HepG2 (cell line): ENCODE results near the gene CAPN7. TPM values are rescaled to one million over a fixed set of nuclear protein-coding genes. Genes with fewer than 3 reads are reported as not detected.

ENCODE experiments used
- ATAC-seq: fragments of 200-7000 bp; cut with Tn5 transposase; 3 replicates; pipeline ENCODE4 v1.9.1; 2020; ENCODE audit warnings: mild to moderate bottlenecking, moderate library complexity
- BruUV-seq: library from RNA; stranded (reverse); fragments of 400-500 nt; replicated peaks from 2 replicates; lab custom pipeline; 2021; lab: Mats Ljungman, UMichigan
- CTCF ChIA-PET: fragments of 300-600 bp; formaldehyde crosslinking; extraction: SDS; loops from one replicate; lab custom pipeline; 2021; ENCODE audit warnings: low total read pairs, inconsistent platforms, low intra/inter-chr PET ratio; lab: Yijun Ruan, JAX
- POLR2A ChIA-PET: fragments of 350-600 bp; sonication (Branson Sonifier 250); formaldehyde crosslinking; loops from one replicate; lab custom pipeline; 2020; ENCODE audit warnings: antibody characterized with exemption, inconsistent platforms; lab: Yijun Ruan, JAX
- DNase-seq: peaks from one replicate; pipeline ENCODE4 v3.0.0-alpha.2; 2015; ENCODE audit warnings: low spot score
- FAIRE-seq: peaks from 3 replicates; lab custom pipeline; 2011; peaks lifted over from hg19 to GRCh38; lab: Jason Lieb, UNC
- H2AFZ ChIP-seq: one replicate; pipeline ENCODE4 v1.6.1; 2011; ENCODE audit warnings: low read length, inconsistent platforms
- H3K27ac ChIP-seq: fragments of 300-600 bp; 3 replicates; pipeline ENCODE4 v1.8.0; 2011; ENCODE audit warnings: mixed run types, mild to moderate bottlenecking, mixed read lengths, low read length, inconsistent platforms; ENCODE audit not compliant: insufficient read depth; ENCODE audit errors: extremely low read length
- H3K27me3 ChIP-seq, 2 experiments: fragments of 200-600 bp in 1 of 2; 2 replicates in 1 of 2; 3 replicates in 1 of 2; pipeline versions ENCODE4 v1.6.0 to v1.8.0; 2011; ENCODE audit warnings: low read length in 2 of 2, mild to moderate bottlenecking in 2 of 2, moderate library complexity in 2 of 2, inconsistent platforms in 1 of 2; ENCODE audit not compliant: insufficient read depth in 2 of 2, control insufficient read depth in 1 of 2
- H3K36me3 ChIP-seq, 2 experiments: fragments of 200-600 bp in 1 of 2; replicated peaks in 1 of 2; 2 replicates in 1 of 2; 3 replicates in 1 of 2; pipeline versions ENCODE4 v1.5.1 to v1.8.0; 2011; ENCODE audit warnings: low read length in 2 of 2, inconsistent platforms in 1 of 2; ENCODE audit not compliant: insufficient read depth in 2 of 2, control insufficient read depth in 1 of 2
- H3K4me1 ChIP-seq: 2 replicates; pipeline ENCODE4 v1.5.1; 2012; ENCODE audit warnings: low read length, inconsistent platforms; ENCODE audit not compliant: insufficient read depth
- H3K4me2 ChIP-seq: 2 replicates; pipeline ENCODE4 v1.6.0; 2011; ENCODE audit warnings: low read depth, low read length, inconsistent platforms
- H3K4me3 ChIP-seq, 3 experiments: fragments of 200-600 bp in 1 of 3; sonication (generic), shearing (Covaris generic) in 1 of 3; replicated peaks in 1 of 3; 2 replicates each; pipeline ENCODE4 v1.5.1; 2011 to 2016; ENCODE audit warnings: low read length in 3 of 3, inconsistent platforms in 2 of 3, low read depth in 2 of 3, mild to moderate bottlenecking in 2 of 3, control low read depth in 1 of 3, mixed read lengths in 1 of 3; ENCODE audit not compliant: insufficient read depth in 1 of 3
- H3K79me2 ChIP-seq: one replicate; pipeline ENCODE4 v1.6.1; 2011; ENCODE audit warnings: low read length, inconsistent platforms; ENCODE audit not compliant: insufficient read depth
- H3K9ac ChIP-seq: 2 replicates; pipeline ENCODE4 v1.6.0; 2011; ENCODE audit warnings: mild to moderate bottlenecking, low read depth, low read length, inconsistent platforms; ENCODE audit not compliant: insufficient read depth
- H3K9me3 ChIP-seq: 2 replicates; pipeline ENCODE4 v1.5.1; 2012; ENCODE audit warnings: mild to moderate bottlenecking, low read length
- H4K20me1 ChIP-seq: 2 replicates; pipeline ENCODE4 v1.6.0; 2011; ENCODE audit warnings: inconsistent platforms, mild to moderate bottlenecking, low read length, moderate library complexity; ENCODE audit not compliant: insufficient read depth
- CHD2 ChIP-seq: IDR thresholded peaks from 2 replicates; pipeline ENCODE4 v1.6.1; 2011; ENCODE audit warnings: low read depth, low read length, improper control_type of control experiment
- PTBP1 ChIP-seq: fragments of 200-400 bp; formaldehyde crosslinking; IDR thresholded peaks from 2 replicates; pipeline ENCODE4 v1.6.1; 2018; ENCODE audit warnings: low read length, low read depth; ENCODE audit not compliant: poor library complexity, severe bottlenecking
- RARA ChIP-seq: IDR thresholded peaks from 2 replicates; pipeline ENCODE4 v1.6.1; 2016; ENCODE audit warnings: missing genetic modification reagents, missing compliant biosample characterization
- REST ChIP-seq, 2 experiments: IDR thresholded peaks; 2 replicates each; pipeline ENCODE4 v1.6.1; 2011 to 2012; ENCODE audit warnings: low read length in 2 of 2, borderline replicate concordance in 1 of 2, low read depth in 1 of 2, mild to moderate bottlenecking in 1 of 2, moderate library complexity in 1 of 2
- ZFX ChIP-seq: sonication (generic); formaldehyde crosslinking; IDR thresholded peaks from 2 replicates; pipeline ENCODE4 v1.4.0; 2020; ENCODE audit warnings: mild to moderate bottlenecking, low read depth, missing genetic modification reagents, moderate library complexity
- ZNF180 ChIP-seq: sonication (generic); formaldehyde crosslinking; IDR thresholded peaks from 2 replicates; pipeline ENCODE4 v1.4.0; 2020; ENCODE audit warnings: low read depth, missing genetic modification reagents, borderline replicate concordance
- ZNF501 ChIP-seq: sonication (generic); formaldehyde crosslinking; IDR thresholded peaks from 2 replicates; pipeline ENCODE4 v1.5.1; 2020; ENCODE audit warnings: mild to moderate bottlenecking, moderate library complexity, missing genetic modification reagents
- ZNF609 ChIP-seq: sonication (generic); formaldehyde crosslinking; IDR thresholded peaks from 2 replicates; pipeline ENCODE4 v1.4.0; 2020; ENCODE audit warnings: mild to moderate bottlenecking, missing genetic modification reagents, borderline replicate concordance
- WGBS: methylation state at CpG from one replicate; pipeline ENCODE4 v1.1.6; 2017; ENCODE audit warnings: low lambda C conversion rate; 5-methylcytosine and 5-hydroxymethylcytosine counted together
- in situ Hi-C: cut with HindIII; loops from 2 replicates; pipeline ENCODE4 v1.10.0; 2017; ENCODE audit warnings: low pct_unique_long_range_greater_than_20kb; ENCODE audit not compliant: extremely low pct_ligation_motif_present
- intact Hi-C: fragments of 100-400 bp; cut with micrococcal nuclease; formaldehyde crosslinking; loops from one replicate; pipeline ENCODE4 v1.10.0; 2022; ENCODE audit not compliant: unreplicated experiment
- polyA plus RNA-seq, 8 experiments: library from polyadenylated mRNA; depleted of rRNA in 3 of 8; stranded (reverse) in 7 of 8; unstranded in 1 of 8; fragments of >200 nt; fragmentation: Illumina TruSeq in 4 of 8; extraction: Trizol in 4 of 8; gene quantifications; 2 replicates each; pipeline versions ENCODE4 v1.2.1 to v1.2.3, GENCODE V29; 2011 to 2016; ENCODE audit warnings: low read depth in 4 of 8, missing spikeins in 1 of 8, mixed read lengths in 1 of 8; ENCODE audit not compliant: insufficient read depth in 1 of 8
- total RNA-seq, 5 experiments: library from RNA; depleted of rRNA; stranded (reverse); fragments of >200 nt; fragmentation: Illumina TruSeq; extraction: Trizol; gene quantifications; 2 replicates each; pipeline ENCODE4 v1.2.3, GENCODE V29; 2016; ENCODE audit warnings: low read depth in 1 of 5

The CAPN7 gene
- total and polyA plus RNA-seq, 2 of the 13 experiments (the other 11 are each of a cell fraction or from before 2014, with no cell fraction given), result 16.7 to 36.8 TPM

- TF ChIP-seq PTBP1 (no peak), REST (IDR thresholded peaks at IDR 0.05; ENCODE audit: borderline replicate concordance in 1 of 2, low read depth in 1 of 2, low read length in 2 of 2) (no peak)
Measured at GRCh38 chr3:15292765-15293522, 86.9 kb downstream of the CAPN7 start (continued).

- no TSS peak for BruUV-seq
- POLR2A ChIA-PET, result no interaction called here
- Histone ChIP-seq H3K9me3 (no peaks in the 10 kb centered on the region), H3K4me1 (no peaks in the 10 kb centered on the region), H3K27ac (no peak overlapping the region), H3K4me2 (no peak overlapping the region), H3K36me3 (no peaks in the 10 kb centered on the region), H2AFZ (no peak overlapping the region), H3K4me3 (no peak overlapping the region), H4K20me1 (no peaks in the 10 kb centered on the region), H3K27me3 (no peaks in the 10 kb centered on the region; a peak in 1 of 5 replicates), H3K79me2 (no peaks in the 10 kb centered on the region), H3K9ac (no peak overlapping the region)
- no peak for DNase-seq
- CTCF ChIA-PET, result no interaction called here
- 73% methylated on average over 5 of the region's 5 CpGs for WGBS
- FAIRE-seq, result no peak
- intact Hi-C loops (no loop called here), in situ Hi-C loops (no loop called here)
- no peak for ATAC-seq
- no peak for TF ChIP-seq ZNF501 (CRISPR knock-in tag)
- TF ChIP-seq RARA (CRISPR knock-in tag), result no peak
- TF ChIP-seq ZFX (CRISPR knock-in tag), result no peak
- no peak for TF ChIP-seq ZNF180 (CRISPR knock-in tag)
- TF ChIP-seq ZNF609 (CRISPR knock-in tag), result no peak
- no peak for TF ChIP-seq CHD2
Measured at GRCh38 chr3:15294929-15295328, 88.9 kb downstream of the CAPN7 start.
